Measurements from ENCODE around the gene CRYBB1.

CRYBB1 gene

GRCh38 chr22:26563022-26563421, 54.8 kb downstream of the CRYBB1 start:
- TF ChIP-seq CTCF (IDR thresholded peaks at IDR 0.05), result no peak

- TF ChIP-seq CTCF (IDR thresholded peaks at IDR 0.05), result no peak
Measured at GRCh38 chr22:26561756-26562417, 55.9 kb downstream of the CRYBB1 start.

DNA sequence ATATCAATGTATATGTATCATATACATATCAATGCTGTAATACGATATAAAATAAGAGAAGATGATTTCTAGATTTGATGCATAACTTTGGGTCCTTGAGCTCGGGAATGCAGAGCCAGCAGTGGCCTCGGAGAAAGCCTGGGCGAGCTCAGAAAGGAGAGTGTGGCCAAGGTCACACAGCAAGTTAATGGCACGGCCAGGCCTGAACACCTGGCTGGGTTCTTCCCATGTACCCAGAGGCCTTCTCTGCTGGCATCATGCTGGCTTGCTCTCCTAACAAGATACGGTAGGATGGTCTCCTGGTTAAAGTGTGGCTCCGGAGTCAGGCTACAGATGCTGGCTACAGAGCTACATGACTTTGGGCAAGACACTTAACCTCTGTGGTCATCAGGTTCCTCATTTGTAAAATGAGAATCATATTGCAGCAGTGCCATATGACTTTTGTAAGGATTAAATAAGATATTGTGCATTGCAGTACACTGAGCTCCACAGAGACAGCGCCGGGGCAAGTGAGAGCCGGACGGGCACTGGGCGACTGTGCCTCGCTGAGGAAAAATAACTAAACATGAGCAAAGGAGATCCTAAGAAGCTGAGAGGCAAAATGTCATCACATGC, 57.8 kb downstream of the CRYBB1 start:
- no peak for TF ChIP-seq CTCF (IDR thresholded peaks at IDR 0.05)

DNA sequence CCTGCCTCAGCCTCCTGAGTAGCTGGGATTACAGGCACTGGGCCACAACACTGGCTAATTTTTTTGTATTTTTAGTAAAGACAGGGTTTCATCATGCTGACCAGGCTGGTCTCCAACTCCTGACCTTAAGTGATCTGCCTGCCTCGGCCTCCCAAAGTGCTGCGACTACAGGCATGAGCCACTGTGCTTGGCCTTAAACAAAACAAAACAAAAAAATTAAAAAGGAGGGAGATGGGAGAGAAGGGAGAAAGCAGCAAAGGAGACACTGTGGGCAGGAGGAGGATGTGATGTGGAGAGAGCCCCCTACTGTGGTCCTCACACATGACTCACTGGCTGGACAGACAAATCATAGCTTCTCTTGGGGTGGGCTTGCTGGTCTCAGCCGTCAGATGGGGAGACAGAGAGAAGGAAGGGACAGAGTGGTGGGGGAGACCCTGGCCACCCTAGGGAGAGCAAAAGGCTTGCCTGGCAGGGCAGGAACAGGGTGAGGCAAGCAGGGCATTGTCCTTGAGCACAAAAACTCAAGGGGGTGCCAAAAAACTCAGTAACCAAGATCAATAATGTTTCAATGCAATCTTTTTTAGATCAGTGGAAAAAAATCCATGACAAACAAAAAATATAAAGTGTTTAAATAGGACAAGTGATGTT, 59.5 kb downstream of the CRYBB1 start:
- no peak for TF ChIP-seq CTCF (IDR thresholded peaks at IDR 0.05)

DNA sequence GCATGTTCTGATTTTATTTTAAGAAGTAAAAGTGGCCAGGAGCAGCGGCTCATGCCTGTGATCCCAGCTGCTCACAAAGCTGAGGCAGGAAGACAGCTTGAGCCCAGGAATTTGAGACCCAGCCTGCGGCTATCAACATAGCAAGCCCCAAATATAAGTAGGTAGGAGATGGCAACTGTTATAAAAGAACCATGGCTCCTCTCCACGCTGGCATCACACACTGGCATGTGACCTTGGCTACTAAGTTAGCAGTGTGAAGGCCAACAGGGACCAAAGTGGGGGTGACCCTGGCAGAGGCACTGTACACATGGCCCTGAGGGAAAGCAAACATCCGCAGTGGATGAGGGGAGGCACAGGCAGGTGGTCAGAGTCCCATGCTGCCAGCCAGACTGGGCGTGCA, 60.9 kb downstream of the CRYBB1 start:
- TF ChIP-seq CTCF (IDR thresholded peaks at IDR 0.05), result no peak

DNA sequence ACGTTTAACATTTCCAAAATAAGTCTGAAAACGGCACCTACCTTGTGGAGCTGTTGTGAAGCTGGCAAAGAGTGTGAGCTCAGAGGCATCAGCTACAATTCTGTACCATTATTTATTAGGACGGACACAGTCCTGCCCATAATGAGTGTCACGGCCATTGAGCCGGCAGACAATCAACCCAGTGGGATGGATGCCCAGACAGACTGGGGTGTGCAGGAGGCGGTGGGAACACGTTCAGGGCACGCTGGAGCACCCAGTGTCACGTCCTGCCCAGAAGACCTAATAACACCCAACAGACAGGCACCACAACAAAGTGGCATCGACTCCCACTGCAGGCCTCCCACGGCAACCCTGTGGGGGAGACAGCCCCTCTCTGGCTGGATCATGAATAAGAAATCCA, 62.3 kb downstream of the CRYBB1 start:
- no peak for TF ChIP-seq CTCF (IDR thresholded peaks at IDR 0.05)

- no peak for TF ChIP-seq CTCF (IDR thresholded peaks at IDR 0.05)
Measured at GRCh38 chr22:26554956-26555355, 62.9 kb downstream of the CRYBB1 start.

Data from LNCAP (cell line).